22Rv1 (cell line): Measurements from ENCODE around the gene ENTREP3.

Experiments
- ZFX ChIP-seq: fragments of 450-650 bp; IDR thresholded peaks from 2 replicates; pipeline ENCODE4 v1.6.1; 2017; ENCODE audit warnings: antibody characterized with exemption, borderline replicate concordance
- TF ChIP-seq, protein P1 (sequence below): fragments of 450-650 bp; IDR thresholded peaks from 2 replicates; pipeline ENCODE4 v1.5.1; 2017; ENCODE audit warnings: mild to moderate bottlenecking

GRCh38 chr1:155253797-155254196, 1.5 kb downstream of the ENTREP3 start:
- TF ChIP-seq, protein P1, sequence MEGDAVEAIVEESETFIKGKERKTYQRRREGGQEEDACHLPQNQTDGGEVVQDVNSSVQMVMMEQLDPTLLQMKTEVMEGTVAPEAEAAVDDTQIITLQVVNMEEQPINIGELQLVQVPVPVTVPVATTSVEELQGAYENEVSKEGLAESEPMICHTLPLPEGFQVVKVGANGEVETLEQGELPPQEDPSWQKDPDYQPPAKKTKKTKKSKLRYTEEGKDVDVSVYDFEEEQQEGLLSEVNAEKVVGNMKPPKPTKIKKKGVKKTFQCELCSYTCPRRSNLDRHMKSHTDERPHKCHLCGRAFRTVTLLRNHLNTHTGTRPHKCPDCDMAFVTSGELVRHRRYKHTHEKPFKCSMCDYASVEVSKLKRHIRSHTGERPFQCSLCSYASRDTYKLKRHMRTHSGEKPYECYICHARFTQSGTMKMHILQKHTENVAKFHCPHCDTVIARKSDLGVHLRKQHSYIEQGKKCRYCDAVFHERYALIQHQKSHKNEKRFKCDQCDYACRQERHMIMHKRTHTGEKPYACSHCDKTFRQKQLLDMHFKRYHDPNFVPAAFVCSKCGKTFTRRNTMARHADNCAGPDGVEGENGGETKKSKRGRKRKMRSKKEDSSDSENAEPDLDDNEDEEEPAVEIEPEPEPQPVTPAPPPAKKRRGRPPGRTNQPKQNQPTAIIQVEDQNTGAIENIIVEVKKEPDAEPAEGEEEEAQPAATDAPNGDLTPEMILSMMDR, result no peak
- TF ChIP-seq ZFX, result no peak
